Activated CD4-positive, alpha-beta T cell treated with anti-CD3 and anti-CD28 coated beads, Interleukin-2, amount 10 ng/mL, durations not matched to agents 24 days and 14 days (primary cell): Measurements from ENCODE around the gene RPL39. TPM values are rescaled to one million over a fixed set of nuclear protein-coding genes. Genes with fewer than 3 reads are reported as not detected.

Experiments
- total RNA-seq: library from RNA; stranded (reverse); gene quantifications from 2 replicates; pipeline ENCODE4 v1.2.3, GENCODE V29; 2022

RPL39 gene
- total RNA-seq, 1 donor from 2014 or later = 2,109 TPM

Other genes starting within 250 kb of the RPL39 start
- 24.4 and 25.4 TPM in 2 replicates for gene STEEP1, start 226.2 kb downstream of the RPL39 start, total RNA-seq
- 58.8 and 60.9 TPM in 2 replicates for gene UBE2A, start 217.1 kb downstream of the RPL39 start, total RNA-seq
- 28.0 and 29.8 TPM in 2 replicates for gene NKRF, start 185.2 kb downstream of the RPL39 start, total RNA-seq
- gene SEPTIN6, start 98.5 kb downstream of the RPL39 start, total RNA-seq = 151 and 153 TPM in 2 replicates
- 0.35 and 0.45 TPM in 2 replicates for gene SOWAHD, start 33.0 kb downstream of the RPL39 start, total RNA-seq
- 12.4 and 12.6 TPM in 2 replicates for gene UPF3B, start 61.3 kb upstream of the RPL39 start, total RNA-seq
- 25.2 and 26.7 TPM in 2 replicates for gene RNF113A, start 80.1 kb upstream of the RPL39 start, total RNA-seq
- 75.1 and 79.0 TPM in 2 replicates for gene NDUFA1, start 80.2 kb upstream of the RPL39 start, total RNA-seq
- gene AKAP14, start 104.3 kb upstream of the RPL39 start, total RNA-seq = not detected in 2 replicates
- 8.9 and 10.2 TPM in 2 replicates for gene NKAP, start 152.1 kb upstream of the RPL39 start, total RNA-seq